ENCODE measurements around the gene COL6A5.
A peak's percentile ranks its signal among the peaks of the same experiment; 100 is the strongest.
"Not testable (repeated sequence)": the region's sequence is repeated elsewhere in the genome, so short reads cannot be mapped to it uniquely, and the experiment has no call there.

COL6A5 gene

GRCh38 chr3:130384476-130385025 lies 39.1 kb downstream of the COL6A5 start:
- no peak for DNase-seq

- peak; percentile 13 for DNase-seq
Measured at GRCh38 chr3:130386604-130387263, 41.3 kb downstream of the COL6A5 start.

- no peak for DNase-seq
Measured at GRCh38 chr3:130389743-130390478, 44.4 kb downstream of the COL6A5 start.

GRCh38 chr3:130392266-130392665 lies 46.8 kb downstream of the COL6A5 start:
- no peak for DNase-seq

- no peak for DNase-seq
Measured at GRCh38 chr3:130393594-130393993, 48.1 kb downstream of the COL6A5 start.

- peak; percentile 19 for DNase-seq
Measured at GRCh38 chr3:130395331-130395730, 49.9 kb downstream of the COL6A5 start.

- DNase-seq = peak; percentile 82
Measured at GRCh38 chr3:130395916-130396315, 50.4 kb downstream of the COL6A5 start.

GRCh38 chr3:130404401-130404800 lies 58.9 kb downstream of the COL6A5 start:
- no peak for DNase-seq

GRCh38 chr3:130405956-130406355 lies 60.5 kb downstream of the COL6A5 start:
- no peak for DNase-seq

GRCh38 chr3:130408253-130408652 lies 62.8 kb downstream of the COL6A5 start:
- not testable (repeated sequence) for DNase-seq

GRCh38 chr3:130411320-130411719 lies 65.8 kb downstream of the COL6A5 start:
- peak; percentile 29 for DNase-seq

GRCh38 chr3:130412991-130413560 lies 67.6 kb downstream of the COL6A5 start:
- DNase-seq = no peak

GRCh38 chr3:130414457-130414856 lies 69.0 kb downstream of the COL6A5 start:
- no peak for DNase-seq

- no peak for DNase-seq
Measured at GRCh38 chr3:130420466-130420865, 75.0 kb downstream of the COL6A5 start.

- DNase-seq = no peak
Measured at GRCh38 chr3:130423064-130423463, 77.6 kb downstream of the COL6A5 start.

GRCh38 chr3:130424837-130425236 lies 79.4 kb downstream of the COL6A5 start:
- no peak for DNase-seq

GRCh38 chr3:130425484-130425883 lies 80.0 kb downstream of the COL6A5 start:
- peak; percentile 7 for DNase-seq

GRCh38 chr3:130426206-130426605 lies 80.7 kb downstream of the COL6A5 start:
- no peak for DNase-seq

- DNase-seq = peak; percentile 17
Measured at GRCh38 chr3:130428871-130429712, 83.6 kb downstream of the COL6A5 start.

- DNase-seq = no peak
Measured at GRCh38 chr3:130429713-130430023, 84.2 kb downstream of the COL6A5 start.

GRCh38 chr3:130430266-130430665 lies 84.8 kb downstream of the COL6A5 start:
- DNase-seq = no peak

- not testable (repeated sequence) for DNase-seq
Measured at GRCh38 chr3:130432086-130432485, 86.6 kb downstream of the COL6A5 start.

GRCh38 chr3:130433306-130433705 lies 87.8 kb downstream of the COL6A5 start:
- DNase-seq = no peak
